Prostate gland (tissue), 2 donors: ENCODE data around the gene TTPAL.

Experiments used
- CTCF ChIP-seq, 4 experiments: fragments of 200-600 bp in 2 of 4; fragments of 450-650 bp in 2 of 4; sonication (generic) in 2 of 4; IDR thresholded peaks; 1 replicate in 3 of 4; 2 replicates in 1 of 4; pipeline ENCODE4 v1.5.1; 2016 to 2019; ENCODE audit warnings: antibody characterized with exemption in 4 of 4, mild to moderate bottlenecking in 2 of 4, moderate library complexity in 2 of 4
- POLR2A ChIP-seq: fragments of 450-650 bp; IDR thresholded peaks from one replicate; pipeline ENCODE4 v1.6.1; 2016; ENCODE audit warnings: antibody characterized with exemption, mild to moderate bottlenecking
- POLR2AphosphoS5 ChIP-seq: sonication (generic); formaldehyde crosslinking; IDR thresholded peaks from one replicate; pipeline ENCODE4 v1.6.1; 2017; ENCODE audit warnings: antibody characterized with exemption

DNA sequence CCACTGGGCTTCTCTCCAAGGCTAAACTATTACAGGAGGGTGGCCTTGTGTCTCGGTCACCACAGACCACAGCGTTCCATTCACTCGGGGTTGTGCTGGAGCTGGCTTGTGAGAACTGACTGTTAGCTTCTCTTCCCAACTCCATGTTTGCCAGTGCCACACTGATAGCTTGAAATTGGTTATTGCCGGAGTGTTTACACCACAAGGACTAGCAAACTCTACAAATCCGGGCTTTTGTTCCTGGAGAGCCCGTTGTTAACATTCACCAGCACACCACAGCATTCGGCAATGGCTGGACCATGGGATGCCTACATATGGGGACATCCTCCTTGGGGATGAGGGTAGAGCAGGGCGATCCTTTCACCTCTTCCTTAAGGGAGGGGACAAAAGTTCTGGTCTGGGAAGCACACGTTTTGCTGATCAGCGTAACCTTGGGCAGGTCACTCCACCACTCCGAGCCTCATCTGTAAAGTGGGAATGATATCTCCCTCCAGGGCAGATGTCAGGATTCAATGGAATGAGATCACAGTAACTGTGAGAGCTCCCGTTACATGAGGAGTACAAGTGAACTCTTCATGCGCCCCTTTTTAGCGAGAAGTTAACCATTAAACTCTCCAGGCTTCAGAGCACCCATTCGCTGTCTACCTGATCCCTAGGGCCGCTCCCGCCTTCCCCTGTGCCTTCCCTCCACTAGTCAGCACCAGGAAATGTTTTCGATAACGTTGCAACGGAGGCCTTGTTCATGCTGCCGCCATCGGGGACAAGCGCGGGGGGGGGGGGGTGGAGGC is 41.7 kb upstream of the TTPAL start:
- TF ChIP-seq POLR2A (no peak), CTCF (IDR thresholded peaks at IDR 0.05) (no peak), POLR2AphosphoS5 (no peak)
